NCI-H2107 treated with DMSO at 0.1 percent for 48 hours (cell line): ENCODE measurements around the gene ADRA1B.

Experiments
- DNase-seq: peaks from one replicate; lab custom pipeline; 2025; ENCODE audit not compliant: unreplicated experiment; lab: John Stamatoyannopoulos, UW

The ADRA1B gene

GRCh38 chr5:159928122-159928909, 12.0 kb downstream of the ADRA1B start:
- no peak for DNase-seq

- no peak for DNase-seq
These were observed 12.9 kb downstream of the ADRA1B start for GRCh38 chr5:159929176-159929575.

DNA sequence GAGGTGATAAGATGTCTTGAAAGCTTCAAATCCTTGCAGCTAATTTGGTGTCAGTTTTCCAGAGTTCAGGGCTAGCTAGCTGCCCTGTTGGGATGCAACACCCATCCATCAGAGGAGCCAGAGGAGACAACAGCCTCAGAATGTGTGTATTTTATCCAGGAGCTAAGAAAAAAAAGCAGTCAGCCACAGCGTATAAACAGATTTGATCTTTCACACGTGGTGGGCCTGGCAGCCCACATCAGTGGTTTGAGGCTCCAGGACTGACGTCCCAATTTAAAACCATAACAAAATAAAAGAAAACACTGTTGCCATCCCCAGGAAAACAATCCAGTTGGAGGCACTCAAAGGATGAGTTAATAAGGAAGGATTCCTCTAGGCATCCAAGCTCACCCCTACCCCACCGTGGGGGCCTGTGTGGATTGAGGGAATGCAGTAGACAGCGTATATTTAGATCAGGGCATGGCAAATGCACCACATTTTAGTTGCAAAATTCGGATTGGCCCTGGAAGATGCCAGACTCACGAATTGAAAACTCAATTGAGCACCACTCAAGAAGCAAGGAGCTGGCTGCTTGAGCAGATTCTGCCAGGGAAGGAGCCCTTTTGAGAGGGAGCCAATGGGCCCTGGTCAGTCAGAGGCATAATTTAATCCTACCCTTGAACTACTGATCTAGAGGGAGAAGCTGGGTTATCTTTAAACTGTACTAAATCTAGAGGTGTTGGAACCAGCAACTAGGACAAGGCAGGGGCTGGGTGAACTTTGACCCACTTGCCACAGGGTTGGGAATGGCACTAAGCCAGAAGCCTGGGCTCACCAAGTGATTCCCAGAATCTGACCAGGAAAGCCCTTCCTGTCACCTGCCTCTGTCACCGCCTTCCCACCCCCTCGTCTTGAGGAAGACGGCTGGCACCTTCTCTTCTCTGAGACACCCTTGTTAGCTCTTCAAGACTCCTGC, 17.5 kb downstream of the ADRA1B start:
- DNase-seq = no peak

DNA sequence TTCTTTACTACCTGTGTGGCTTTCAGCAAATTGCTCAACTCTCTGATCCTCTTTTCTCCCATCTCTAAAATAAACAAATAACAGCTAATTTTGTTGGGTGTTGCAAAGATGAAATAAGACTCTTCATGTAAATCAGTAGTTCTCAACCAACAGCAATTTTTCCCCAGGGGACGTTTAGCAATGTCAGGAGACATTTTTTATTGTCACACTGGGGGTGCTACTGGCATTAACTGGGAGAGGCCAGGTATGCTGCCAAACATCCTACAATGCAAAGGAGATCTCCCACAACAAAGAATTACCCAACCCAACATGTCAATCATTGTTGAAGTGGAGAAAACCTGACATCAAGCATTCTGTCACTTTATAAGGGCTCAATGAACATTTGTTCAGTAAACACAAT, 19.7 kb downstream of the ADRA1B start:
- DNase-seq = no peak

- DNase-seq = no peak
These were observed 20.5 kb downstream of the ADRA1B start for GRCh38 chr5:159936686-159937329.

- no peak for DNase-seq
These were observed 21.3 kb downstream of the ADRA1B start for GRCh38 chr5:159937580-159937979.

DNA sequence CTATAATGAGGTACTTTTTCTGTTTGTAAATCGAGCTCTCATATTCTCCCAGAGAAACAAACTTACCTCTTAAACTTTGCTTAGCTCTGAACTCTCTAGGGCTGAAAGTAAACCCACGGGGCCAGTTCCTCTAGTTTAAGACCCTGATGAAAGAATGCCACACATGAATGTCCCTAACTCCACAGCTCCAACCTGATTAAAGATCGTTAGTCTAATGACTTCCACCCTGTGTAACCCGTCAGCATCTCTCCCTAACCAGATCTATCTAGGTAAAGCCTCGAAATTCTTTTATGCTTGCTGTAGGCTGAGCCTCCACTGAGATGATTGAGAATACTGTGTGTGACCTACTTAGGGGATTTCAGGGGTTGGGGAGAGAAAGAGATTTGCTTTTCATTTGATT, 27.0 kb downstream of the ADRA1B start:
- no peak for DNase-seq

DNA sequence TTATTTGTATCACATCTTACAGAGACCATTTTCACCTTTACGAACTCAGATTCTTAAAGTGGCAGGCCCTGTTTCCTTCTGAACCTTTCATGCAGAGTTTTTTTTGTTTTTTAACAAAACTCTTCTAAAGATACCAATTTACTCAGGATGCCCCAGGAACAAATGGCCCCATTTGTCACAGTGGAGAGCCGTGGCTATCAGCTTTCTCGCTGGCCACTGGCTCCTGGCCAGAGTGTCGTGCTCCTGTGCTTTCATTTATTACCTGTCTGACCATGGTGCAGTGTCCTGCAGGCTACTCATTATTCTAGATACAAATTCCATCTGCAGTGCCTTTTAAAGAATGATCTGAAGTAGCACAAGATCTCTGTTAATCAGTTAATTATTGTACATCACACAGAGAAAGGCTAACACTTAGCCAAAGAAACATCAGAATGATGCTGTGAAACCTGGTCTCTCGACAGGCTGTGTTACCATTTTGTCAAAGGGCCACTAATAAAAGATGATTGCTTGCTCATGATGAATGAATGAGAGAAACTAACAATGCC, 27.8 kb downstream of the ADRA1B start:
- DNase-seq = no peak

GRCh38 chr5:159945359-159945758, 29.1 kb downstream of the ADRA1B start:
- DNase-seq = no peak

DNA sequence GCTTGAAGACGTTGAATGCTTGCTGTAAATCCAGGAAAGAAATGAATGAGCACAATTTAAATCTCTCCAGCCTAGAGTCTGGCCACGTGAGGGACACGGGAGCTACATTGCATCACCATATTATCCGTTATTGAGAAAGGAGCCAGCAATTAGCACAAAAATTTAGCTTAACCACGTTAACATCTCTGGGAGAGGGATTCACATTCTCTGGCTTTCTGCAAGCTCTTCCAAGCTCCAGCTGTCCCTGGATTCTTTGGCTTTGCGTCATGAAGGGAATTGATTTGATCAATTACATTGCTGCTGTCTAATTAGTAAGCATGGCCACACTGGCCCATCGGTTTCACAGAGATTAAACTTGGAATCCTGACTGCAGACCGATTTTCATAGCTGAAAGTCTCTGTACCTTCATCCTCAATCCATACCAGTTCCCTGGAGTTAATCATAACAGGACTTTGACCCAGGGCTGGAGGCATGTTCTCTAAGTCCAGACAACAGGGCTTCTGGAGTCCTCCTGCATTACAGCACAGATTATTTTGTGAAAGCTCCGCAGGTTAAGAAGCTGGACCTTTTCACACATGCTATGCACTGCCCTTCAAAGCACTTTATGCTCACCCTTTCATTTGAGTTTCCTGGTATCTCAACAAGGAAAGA, 31.6 kb downstream of the ADRA1B start:
- DNase-seq = no peak

DNA sequence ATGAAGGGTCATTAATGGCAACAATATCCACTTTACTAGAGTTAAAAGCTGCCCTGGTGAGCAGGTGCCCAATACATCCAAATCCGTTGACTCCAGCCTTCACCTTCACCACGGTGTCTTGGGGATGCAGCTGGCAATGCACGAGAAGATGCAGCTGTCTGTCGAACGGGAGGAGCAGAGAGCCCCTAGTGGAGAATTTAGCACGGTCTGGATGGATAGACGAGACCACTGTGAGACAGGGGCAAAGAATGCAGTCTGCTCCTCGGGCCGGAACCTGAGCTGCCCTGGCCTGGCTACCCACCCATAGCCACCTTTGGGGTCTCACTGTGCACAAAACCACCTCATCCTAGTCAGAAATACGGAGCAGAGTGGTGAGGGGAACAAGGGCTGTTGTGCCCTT, 35.1 kb downstream of the ADRA1B start:
- no peak for DNase-seq

- DNase-seq = no peak
These were observed 35.6 kb downstream of the ADRA1B start for GRCh38 chr5:159951834-159952233.

GRCh38 chr5:159953609-159954008, 37.3 kb downstream of the ADRA1B start:
- no peak for DNase-seq

- no peak for DNase-seq
These were observed 38.9 kb downstream of the ADRA1B start for GRCh38 chr5:159955056-159955624.

GRCh38 chr5:159956074-159956473, 39.8 kb downstream of the ADRA1B start:
- no peak for DNase-seq

GRCh38 chr5:159961176-159962160, 45.2 kb downstream of the ADRA1B start:
- no peak for DNase-seq

- DNase-seq = no peak
These were observed 45.9 kb downstream of the ADRA1B start for GRCh38 chr5:159962214-159962613.

DNA sequence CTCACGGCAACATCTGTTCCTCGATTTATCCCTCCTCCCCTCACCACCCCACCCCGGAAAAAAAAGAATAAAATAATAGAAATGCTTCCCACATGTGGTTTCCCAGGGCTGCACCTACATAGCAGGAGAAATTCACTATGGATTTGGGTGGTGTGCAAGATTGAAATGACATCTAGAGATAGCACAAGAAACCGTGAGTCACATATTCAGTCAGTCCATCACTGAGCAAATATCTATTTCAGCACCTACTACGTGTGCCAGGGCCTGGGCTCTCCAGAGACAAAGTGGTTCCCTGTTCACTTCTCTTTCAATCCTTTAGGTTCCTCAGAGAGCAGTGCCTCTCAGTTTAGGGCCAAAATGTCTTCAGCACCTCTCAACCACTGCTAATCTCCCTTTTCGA, 47.7 kb downstream of the ADRA1B start:
- no peak for DNase-seq
